Hippocampal formation (tissue), 2 donors: ENCODE measurements around the gene APOE.
"Not testable (repeated sequence)": the region's sequence is repeated elsewhere in the genome, so short reads cannot be mapped to it uniquely, and the experiment has no call there.

Experiments used
- DNase-seq, 2 donors: peaks; one replicate each; lab custom pipeline; 2025; lab: John Stamatoyannopoulos, UW

The APOE gene

DNA sequence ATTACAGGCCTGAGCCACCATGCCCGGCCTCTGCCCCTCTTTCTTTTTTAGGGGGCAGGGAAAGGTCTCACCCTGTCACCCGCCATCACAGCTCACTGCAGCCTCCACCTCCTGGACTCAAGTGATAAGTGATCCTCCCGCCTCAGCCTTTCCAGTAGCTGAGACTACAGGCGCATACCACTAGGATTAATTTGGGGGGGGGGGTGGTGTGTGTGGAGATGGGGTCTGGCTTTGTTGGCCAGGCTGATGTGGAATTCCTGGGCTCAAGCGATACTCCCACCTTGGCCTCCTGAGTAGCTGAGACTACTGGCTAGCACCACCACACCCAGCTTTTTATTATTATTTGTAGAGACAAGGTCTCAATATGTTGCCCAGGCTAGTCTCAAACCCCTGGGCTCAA lies 4.2 kb downstream of the APOE start:
- no peak for DNase-seq

DNA sequence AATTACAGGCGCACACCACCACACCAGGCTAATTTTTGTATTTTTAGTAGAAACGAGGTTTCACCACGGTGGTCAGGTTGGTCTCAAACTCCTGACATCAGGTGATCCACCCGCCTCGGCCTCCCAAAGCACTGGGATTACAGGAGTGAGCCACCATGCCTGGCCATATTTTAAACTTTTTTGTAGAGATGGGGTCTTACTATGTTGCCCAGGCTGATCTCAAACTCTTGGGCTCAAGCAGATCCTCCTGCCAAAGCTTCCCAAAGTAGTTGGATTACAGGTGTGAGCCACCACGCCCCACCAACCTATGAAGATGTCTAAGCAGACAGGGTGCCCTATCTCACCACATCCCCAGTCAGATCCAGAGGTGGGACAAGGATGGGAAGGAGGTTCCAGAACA lies 6.3 kb downstream of the APOE start:
- not testable (repeated sequence) for DNase-seq

DNA sequence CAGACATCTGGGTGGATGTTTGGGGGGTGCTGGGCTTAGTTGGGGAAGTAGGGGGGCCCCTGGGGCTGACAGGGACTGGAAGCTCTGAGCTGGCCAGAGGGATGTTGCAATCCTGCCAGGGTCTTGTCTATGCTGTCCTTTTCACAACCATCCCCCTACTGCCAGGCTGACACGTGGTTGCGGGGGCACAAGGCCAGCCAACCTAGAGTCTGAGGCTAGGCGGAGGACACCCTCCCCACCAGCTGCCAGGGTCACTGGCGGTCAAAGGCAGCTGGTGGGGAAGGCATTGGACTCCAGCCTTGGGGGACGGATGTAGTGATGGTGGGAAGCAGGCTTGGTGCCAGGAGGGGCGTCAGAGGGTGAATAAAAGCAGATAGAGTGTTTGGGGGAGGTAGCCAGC lies 7.3 kb downstream of the APOE start:
- DNase-seq = peak; percentile 19 to 75

DNA sequence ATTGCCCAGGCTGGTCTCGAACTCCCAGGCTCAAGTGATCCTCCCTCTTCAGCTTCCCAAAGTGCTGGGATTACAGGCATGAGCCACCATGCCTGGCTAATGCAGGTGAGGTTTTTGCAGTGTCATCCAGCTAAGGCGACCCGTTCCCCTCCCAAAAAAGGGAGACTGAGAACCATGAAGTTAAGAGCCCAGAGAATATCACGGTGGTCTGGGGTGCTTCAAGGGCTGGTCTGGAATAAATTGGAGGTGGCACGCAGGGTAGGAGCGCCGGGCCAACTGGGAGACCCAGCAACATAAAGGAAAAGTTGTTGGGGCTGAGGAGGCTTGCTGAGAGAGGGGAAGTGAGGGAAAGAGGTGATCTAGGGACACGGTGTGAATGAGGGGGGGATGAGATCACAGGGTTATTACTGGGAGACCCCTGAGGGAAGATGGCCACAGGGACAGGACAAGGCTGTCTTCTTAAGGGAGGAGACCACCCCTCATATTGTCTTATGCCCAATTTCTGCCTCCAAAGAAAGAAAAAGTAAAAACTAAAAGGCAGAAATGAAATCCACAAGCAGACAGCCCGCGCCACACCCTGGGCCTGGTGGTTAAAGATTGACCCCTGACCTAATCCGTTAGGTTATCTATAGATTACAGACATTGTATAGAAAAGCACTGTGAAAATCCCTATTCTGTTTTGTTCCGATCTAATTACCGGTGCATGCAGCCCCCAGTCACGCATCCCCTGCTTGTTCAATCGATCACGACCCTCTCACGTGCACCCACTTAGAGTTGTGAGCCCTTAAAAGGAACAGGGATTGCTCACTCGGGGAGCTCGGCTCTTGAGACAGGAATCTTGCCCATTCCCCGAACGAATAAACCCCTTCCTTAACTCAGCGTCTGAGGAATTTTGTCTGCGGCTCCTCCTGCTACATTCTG lies 8.2 kb downstream of the APOE start:
- not testable (repeated sequence) for DNase-seq

DNA sequence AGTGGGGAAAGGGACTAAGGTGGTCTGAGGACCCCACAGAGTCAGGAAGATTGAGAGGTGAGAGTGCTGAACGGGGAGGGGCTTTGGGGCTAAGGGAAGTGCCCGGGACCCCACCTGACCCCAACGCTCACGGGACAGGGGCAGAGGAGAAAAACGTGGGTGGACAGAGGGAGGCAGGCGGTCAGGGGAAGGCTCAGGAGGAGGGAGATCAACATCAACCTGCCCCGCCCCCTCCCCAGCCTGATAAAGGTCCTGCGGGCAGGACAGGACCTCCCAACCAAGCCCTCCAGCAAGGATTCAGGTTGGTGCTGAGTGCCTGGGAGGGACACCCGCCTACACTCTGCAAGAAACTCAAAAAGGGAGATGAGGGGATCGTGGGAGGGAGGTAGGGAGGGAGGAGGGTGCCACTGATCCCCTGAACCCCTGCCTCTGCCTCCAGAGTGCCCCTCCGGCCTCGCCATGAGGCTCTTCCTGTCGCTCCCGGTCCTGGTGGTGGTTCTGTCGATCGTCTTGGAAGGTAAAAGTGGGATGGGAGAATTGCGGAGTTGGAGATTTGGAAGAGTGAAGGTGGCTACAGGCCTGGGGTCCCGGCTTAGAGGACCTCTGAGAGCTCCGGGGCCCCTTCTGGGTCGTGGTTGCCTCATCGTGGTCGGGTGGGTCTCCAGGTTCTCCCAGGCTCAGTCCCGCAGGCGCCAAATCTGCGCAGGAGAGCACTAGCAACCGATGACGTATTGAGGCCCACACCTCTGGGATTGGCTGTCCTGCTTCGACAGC lies 9.0 kb downstream of the APOE start, which contains the start of gene APOC1:
Gene APOC1 (plus strand): TSS at position 176 of the 774 bp plus-strand sequence. CDS start 284 bp downstream, at position 460.
- DNase-seq = peak; percentile 46 to 67

DNA sequence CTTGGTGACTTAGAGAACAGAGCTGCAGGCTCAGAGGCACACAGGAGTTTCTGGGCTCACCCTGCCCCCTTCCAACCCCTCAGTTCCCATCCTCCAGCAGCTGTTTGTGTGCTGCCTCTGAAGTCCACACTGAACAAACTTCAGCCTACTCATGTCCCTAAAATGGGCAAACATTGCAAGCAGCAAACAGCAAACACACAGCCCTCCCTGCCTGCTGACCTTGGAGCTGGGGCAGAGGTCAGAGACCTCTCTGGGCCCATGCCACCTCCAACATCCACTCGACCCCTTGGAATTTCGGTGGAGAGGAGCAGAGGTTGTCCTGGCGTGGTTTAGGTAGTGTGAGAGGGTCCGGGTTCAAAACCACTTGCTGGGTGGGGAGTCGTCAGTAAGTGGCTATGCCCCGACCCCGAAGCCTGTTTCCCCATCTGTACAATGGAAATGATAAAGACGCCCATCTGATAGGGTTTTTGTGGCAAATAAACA lies 18.7 kb downstream of the APOE start:
- DNase-seq = no peak

DNA sequence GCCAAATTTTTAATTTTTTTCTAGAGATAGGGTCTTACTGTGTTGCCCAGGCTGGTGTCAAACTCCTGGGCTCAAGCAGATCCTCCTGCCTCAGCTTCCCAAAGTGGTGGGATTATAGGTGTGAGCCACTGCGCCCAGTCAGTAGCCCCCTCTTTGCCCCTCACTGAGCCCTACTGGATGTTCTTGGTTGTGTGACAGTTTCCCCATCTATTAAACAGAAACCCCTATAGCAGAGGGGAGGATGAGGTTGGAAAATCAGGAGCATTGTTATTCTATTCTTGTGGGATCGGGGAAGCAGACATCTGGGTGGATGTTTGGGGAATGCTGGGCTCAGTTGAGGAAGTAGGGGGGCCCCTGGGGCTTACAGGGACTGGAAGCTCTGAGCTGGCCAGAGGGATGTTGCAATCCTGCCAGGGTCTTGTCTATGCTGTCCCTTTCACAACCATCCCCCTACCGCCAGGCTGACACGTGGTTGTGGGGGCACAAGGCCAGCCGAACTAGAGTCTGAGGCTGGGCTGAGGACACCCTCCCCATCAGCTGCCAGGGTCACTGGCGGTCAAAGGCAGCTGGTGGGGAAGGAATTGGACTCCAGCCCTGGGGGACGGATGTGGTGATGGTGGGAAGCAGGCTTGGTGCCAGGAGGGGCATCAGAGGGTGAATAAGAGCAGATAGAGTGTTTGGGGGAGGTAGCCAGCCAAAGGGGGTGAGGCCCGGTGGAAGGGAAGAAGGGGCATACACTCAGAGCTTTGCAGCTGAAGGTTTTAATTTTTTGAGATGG lies 19.7 kb downstream of the APOE start:
- DNase-seq = peak; percentile 64 to 79

DNA sequence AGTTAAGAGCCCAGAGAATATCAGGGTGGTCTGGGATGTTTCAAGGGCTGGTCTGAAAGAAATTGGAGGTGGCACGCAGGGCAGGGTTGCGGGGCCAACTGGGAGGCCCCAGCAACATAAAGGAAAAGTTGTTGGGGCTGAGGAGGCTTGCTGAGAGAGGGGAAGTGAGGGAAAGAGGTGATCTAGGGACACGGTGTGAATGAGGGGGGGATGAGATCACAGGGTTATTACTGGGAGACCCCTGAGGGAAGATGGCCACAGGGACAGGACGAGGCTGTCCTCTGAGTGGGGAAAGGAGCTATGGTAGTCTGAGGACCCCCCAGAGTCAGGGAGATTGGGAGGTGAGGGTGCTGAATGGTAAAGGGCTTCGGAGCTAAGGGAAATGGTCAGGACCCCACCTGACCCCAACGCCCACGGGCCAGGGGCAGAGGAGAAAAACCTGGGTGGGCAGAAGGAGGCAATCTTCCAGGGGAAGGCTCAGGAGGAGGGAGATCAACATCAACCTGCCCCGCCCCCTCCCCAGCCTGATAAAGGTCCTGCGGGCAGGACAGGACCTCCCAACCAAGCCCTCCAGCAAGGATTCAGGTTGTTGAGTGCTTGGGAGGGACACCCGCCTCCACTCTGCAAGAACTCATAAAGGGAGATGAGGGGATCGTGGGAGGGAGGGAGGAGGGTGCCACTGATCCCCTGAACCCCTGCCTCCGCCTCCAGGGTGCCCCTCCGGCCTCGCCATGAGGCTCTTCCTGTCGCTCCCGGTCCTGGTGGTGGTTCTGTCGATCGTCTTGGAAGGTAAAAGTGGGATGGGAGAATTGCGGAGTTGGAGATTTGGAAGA lies 20.9 kb downstream of the APOE start:
- not testable (repeated sequence) for DNase-seq

DNA sequence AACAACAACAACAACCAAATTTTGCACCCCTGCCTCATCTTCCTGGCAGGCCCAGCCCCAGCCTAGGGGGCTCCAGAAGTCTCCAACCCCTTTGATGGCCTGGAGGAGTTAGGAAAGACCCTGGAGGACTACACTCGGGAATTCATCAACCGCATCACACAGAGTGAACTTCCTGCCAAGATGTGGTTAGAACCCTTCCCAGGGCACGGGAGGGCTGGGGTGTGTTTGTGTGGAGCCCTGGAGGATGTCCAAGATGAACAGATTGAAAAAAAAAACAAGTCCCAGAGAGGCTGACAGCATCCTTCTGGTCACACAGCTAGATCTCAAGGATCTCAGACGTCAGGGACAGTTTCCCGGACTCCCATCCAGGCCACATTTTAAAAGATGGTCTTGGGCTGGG lies 22.1 kb downstream of the APOE start:
- no peak for DNase-seq

DNA sequence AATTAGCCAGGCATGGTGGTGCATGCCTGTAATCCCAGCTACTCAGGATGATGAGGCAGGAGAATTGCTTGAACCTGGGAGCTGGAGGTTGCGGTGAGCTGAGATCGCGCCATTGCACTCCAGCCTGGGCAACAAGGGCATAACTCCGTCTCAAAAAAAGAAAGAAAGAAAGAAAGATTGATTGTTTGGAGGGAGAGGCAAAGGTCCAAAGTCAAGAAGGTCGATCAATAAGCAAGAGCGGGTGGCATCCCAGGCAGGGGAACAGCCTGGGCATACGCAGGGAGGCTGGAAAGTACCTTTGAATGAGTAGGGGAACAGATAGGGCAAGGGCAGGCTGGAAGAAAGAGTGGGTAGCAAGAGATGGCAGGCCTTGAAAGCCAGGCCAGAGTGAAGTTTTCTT lies 24.5 kb downstream of the APOE start:
- no peak for DNase-seq

DNA sequence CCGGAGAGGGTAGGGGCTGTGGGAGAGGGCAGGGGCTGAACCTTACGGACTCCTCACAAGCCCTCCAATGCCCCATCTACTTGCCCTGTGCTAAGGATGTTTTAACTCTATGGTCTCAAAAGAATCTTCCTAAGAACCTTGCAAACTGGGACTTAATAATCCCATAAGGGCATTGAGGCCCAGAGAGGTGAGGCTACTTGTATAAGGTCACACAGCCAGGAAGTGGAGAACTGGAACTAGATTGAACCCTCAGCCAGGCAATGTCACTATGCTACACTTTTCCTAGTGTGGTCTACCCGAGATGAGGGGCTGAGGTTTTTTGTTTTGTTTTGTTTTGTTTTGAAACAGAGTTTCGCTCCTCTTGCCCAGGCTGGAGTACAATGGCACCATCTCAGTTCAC lies 25.9 kb downstream of the APOE start:
- no peak for DNase-seq

DNA sequence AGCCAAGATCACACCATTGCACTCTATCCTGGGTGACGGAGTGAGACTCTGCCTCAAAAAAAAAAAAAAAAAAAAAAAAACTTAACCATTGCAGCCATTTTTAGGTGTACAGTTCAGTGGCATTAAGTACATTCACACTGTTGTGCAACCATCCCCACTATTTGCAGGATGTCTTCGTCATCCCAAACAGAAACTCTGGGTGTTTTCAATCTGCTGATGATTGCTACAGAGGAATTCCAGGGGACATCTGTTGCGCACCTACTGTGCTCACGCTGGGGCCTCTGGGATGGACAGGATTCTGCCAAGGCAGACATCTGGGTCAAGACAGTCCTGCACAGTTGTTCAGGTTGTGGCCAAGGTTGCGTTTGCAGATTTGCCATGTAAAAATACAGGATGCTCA lies 34.1 kb downstream of the APOE start:
- no peak for DNase-seq

DNA sequence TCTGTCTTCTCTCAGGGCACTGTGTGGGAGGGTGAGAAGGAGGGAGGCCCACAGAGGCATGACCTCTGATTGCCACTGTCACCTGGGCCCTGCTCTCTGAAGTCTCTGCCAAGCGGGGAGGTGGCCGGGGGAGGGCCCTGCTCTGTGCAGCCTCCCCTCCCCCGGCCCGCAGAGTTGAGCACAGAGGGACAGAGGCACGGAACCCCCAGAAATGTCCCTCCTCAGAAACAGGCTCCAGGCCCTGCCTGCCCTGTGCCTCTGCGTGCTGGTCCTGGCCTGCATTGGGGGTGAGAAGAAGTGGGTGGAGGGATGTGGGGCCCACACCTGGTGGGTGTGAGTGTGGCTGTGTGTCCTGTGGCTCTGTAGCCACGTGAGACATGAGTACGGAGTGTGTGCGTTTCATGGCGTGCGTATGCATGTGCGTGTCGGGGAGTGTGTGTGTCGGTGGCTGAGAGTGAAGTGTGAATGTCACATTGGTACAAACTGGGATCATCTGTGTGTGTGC lies 36.5 kb downstream of the APOE start, which contains the start of gene APOC4:
Gene APOC4 (plus strand): TSS at position 171 of the 505 bp plus-strand sequence. CDS start 41 bp downstream, at position 212.
- DNase-seq = no peak

DNA sequence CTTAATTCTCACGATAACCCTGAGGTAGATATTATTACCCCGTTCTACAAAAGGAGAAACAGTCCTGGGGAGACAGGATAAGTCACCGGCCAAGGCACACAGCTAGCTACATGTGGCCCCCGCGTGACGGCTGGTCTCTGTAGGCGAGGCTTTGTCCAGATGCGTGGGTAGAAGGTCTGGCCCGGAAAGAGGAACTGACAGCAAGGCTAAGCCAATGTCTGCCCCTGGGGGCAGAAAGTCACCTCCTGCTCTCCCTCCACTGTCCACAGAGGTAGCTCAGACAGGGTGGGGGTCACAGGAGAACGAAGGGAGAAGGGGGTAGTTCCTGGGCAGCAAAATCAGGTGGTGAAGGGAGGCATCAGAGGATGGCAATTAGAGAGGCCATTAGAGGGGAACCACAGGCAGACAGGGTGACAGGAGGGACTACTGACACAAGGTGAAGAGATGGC lies 38.2 kb downstream of the APOE start:
- peak in 1 of 2 donors; percentile 31 for DNase-seq

DNA sequence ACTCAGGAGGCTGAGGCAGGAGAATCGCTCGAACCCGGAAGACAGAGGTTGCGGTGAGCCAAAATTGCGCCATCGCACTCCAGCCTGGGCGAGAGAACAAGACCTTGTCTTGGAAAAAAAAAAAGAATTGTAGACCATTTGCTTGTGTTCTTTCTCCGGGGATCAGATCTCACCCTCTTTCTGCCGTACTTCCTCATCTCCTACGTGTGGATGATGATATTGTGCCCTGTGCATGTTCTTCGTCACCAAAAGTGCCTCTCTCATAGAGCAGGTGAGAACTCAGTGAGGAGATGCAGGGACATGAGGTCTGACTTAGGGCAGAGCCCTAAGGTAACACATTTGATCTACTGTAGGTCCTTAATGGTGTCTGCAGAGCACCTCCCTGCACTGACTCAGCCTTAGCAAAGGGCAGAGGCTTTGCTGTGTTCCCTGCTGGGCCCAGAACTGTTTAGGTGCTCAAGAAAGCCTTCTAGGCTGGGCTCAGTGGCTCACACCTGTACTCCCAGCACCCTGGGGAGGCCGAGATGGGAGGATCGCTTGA lies 41.5 kb downstream of the APOE start:
- DNase-seq = no peak

DNA sequence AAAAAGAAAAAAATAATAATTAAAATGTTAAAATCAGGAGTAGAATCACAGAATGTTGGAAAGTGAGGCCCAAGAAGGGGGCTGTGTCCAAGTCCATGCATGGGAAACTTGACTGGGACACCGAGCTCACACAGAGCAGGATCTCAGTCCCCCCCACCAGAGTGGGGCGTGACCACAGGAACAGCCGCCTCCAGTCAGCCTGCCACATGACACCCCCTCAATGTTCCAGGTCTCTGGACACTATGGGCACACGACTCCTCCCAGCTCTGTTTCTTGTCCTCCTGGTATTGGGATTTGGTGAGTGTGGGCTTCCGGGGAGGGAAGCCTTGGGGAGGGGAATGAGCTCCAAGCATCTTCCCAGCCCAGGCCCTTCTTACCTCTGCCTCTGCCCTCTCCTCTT lies 42.6 kb downstream of the APOE start:
- DNase-seq = no peak

DNA sequence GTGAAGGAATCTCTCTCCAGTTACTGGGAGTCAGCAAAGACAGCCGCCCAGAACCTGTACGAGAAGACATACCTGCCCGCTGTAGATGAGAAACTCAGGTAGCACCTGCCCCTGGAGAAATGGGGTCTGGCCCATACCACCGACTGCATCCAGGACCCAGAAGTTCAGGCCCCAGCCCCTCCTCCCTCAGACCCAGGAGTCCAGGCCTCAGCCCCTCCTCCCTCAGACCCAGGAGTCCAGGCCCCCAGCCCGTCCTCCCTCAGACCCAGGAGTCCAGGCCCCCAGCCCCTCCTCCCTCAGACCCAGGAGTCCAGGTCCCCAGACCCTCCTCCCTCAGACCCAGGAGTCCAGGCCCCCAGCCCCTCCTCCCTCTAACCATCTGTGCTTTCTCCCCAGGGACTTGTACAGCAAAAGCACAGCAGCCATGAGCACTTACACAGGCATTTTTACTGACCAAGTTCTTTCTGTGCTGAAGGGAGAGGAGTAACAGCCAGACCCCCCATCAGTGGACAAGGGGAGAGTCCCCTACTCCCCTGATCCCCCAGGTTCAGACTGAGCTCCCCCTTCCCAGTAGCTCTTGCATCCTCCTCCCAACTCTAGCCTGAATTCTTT lies 43.3 kb downstream of the APOE start:
- DNase-seq = no peak

DNA sequence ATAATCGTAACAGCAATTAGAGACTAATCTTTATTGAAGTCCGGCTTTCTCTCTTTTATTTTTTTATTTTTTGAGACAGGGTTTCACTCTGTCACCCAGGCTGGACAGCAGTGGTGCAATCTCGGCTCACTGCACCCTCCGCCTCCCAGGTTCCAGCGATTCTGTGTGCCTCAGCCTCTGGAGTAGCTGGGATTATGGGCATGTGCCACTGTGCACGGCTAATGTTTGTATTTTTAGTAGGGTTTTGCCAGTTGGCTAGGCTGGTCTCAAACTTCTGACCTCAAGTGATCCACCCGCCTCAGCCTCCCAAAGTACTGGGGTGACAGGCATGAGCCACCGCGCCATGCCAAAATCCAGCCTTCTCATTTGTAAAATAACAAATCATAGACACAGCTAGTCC lies 44.0 kb downstream of the APOE start:
- DNase-seq = no peak

DNA sequence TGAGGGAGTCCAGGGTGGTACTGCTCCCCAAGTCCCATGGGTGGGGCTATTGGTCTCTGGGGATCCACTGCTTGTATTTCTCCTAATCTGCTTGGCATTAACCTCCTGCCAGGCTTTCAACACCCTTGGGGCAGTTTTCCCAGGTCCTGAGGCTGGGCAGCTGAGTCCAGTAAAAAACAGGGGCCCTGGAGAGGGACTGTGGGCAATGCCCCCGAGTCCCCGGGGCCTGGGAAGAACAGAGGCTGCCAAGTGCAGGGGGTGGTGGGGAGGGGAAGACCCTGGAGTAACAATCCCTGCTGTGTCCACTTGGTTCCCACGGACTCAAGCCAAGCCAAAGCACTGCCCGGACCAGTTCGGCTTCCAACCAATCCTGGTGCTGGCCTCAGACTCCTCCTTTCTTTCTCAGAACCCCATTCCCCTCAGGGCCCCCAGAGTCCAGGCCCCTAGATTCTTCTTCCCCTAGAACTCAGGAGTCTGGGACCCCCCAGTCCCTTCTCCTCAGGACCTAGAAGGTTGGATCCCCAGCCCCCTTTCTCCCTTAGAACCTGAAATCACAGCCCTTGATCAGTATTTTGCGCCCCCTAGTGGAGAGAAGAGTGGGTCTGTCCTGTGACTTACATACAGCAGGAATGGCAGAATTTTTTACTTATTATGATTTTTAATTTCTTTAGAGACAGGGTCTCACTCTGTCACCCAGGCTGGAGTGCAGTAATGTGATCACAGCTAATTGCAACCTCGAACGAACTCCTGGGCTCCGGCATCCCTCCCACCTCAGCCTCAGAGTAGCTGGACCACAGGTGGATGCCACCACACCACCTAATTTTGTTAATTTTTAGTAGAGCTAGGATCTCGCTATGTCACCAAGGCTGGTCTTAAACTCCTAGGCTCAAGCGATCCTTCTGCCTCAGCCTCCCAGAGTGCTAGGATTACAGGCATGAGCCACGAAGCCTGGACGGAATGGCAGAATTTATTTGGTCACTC lies 45.9 kb downstream of the APOE start:
- DNase-seq = peak; percentile 70 to 81
